AG04450 (cell line): ENCODE data around the gene CNN2. TPM values are rescaled to one million over a fixed set of nuclear protein-coding genes. Genes with fewer than 3 reads are reported as not detected.

ENCODE experiments used
- CTCF ChIA-PET: fragments of 300-600, 350-600 bp; formaldehyde crosslinking; extraction: SDS; loops from one replicate; lab custom pipeline; 2022; ENCODE audit warnings: antibody characterized with exemption, inconsistent platforms; lab: Charles Lee
- POLR2A ChIA-PET: fragments of 350-600 bp; formaldehyde crosslinking; extraction: SDS; loops from one replicate; lab custom pipeline; 2021; ENCODE audit warnings: antibody characterized with exemption, inconsistent platforms; lab: Yijun Ruan, JAX
- DNase-seq: peaks from one replicate; pipeline ENCODE4 v3.0.0-alpha.2; 2011; ENCODE audit warnings: low read depth, low spot score
- H3K27ac ChIP-seq: one replicate; pipeline ENCODE4 v1.5.1; 2012; ENCODE audit warnings: low read depth, low read length, control low read depth
- H3K27me3 ChIP-seq: one replicate; pipeline ENCODE4 v1.6.0; 2012; ENCODE audit warnings: low read length; ENCODE audit not compliant: control insufficient read depth, insufficient read depth
- H3K4me3 ChIP-seq: 2 replicates; pipeline ENCODE4 v1.5.1; 2011; ENCODE audit warnings: mild to moderate bottlenecking, low read depth, low read length, control low read depth
- H3K9me3 ChIP-seq: 2 replicates; pipeline ENCODE4 v1.5.1; 2012; ENCODE audit warnings: low read length; ENCODE audit not compliant: control insufficient read depth, insufficient read depth
- CTCF ChIP-seq: IDR thresholded peaks from 2 replicates; pipeline ENCODE4 v1.5.1; 2011; ENCODE audit warnings: low read depth, low read length, control low read depth, inconsistent platforms
- polyA plus RNA-seq: library from polyadenylated mRNA; depleted of rRNA; stranded (reverse); fragments of >200 nt; gene quantifications from 2 replicates; pipeline ENCODE4 v1.2.3, GENCODE V29; 2011

CNN2 gene
- polyA plus RNA-seq, 1 experiment = 302 TPM

DNA sequence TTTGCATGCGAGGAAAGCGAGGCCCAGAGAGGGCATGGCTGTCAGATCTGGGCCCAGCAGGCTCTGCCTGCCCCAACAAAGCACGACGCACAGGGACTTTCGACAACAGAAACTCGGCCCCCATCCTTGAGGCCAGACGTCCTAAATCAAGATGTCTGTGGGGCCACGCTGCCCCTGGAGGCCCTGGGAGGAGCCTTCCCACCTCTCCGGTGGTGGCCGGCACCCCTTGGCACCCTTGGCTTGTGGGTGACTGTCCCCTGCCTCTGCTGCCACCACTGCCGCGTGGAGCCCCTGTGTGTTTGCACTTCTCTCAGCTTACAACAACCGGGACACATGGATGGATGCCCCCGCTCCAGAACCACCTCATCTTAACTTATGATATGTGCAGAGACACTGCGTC lies 37.9 kb upstream of the CNN2 start:
- no peak for DNase-seq
- H3K9me3 ChIP-seq = peaks cover 12% of the 10 kb centered on the region; the same call in 1 of the 2 replicates
- H3K27me3 ChIP-seq = no peaks in the 10 kb centered on the region
- no peak overlapping the region for H3K27ac ChIP-seq
- ChIA-PET POLR2A (no interaction called here), CTCF (interaction anchor here (1.2 kb wide), 1 partner anchor 132 kb away, joined by 3 read pairs; no protein-coding TSS in a partner anchor)
- no peak for TF ChIP-seq CTCF
- no peak overlapping the region for H3K4me3 ChIP-seq

- no peak overlapping the region for H3K4me3 ChIP-seq
- H3K27me3 ChIP-seq = no peaks in the 10 kb centered on the region
- H3K9me3 ChIP-seq = peaks cover 8% of the 10 kb centered on the region; the same call in 1 of the 2 replicates
- CTCF ChIA-PET = interaction anchor here (1.2 kb wide), 1 partner anchor 133 kb away, joined by 3 read pairs; no protein-coding TSS in a partner anchor
- TF ChIP-seq CTCF = peak; percentile 29
- POLR2A ChIA-PET = interaction anchor here (0.7 kb wide), 1 partner anchor 617 kb away, joined by 7 read pairs; no protein-coding TSS in a partner anchor
- no peak for DNase-seq
- no peak overlapping the region for H3K27ac ChIP-seq
Observed at GRCh38 chr19:989381-990081, 36.9 kb upstream of the CNN2 start.

DNA sequence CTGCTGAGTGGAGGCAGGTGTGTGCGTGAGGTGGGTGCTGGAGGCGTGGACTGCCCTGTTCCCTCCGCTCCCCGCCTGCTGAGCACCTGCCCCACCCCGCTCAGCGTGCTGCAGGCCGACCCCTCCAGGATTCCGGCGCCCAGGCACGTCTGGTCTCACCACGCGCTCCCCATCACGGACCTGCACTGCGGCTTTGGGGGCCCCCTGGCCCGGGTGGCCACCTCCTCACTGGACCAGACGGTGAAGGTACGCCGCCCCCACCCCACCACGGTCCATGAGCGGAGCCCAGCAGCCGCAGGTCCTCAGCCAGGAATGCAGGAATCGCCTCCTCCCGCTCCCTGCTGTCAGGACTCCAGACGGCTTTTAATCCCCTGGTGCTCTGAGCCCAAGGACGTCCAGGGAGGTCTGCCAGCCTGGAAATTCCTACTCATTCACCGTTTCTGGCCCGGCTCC lies 36.3 kb upstream of the CNN2 start:
- Histone ChIP-seq H3K9me3 (peaks cover 7% of the 10 kb centered on the region; the same call in 1 of the 2 replicates), H3K4me3 (no peak overlapping the region), H3K27me3 (no peaks in the 10 kb centered on the region), H3K27ac (no peak overlapping the region)
- POLR2A ChIA-PET = no interaction called here
- TF ChIP-seq CTCF = no peak
- DNase-seq = no peak
- CTCF ChIA-PET = no interaction called here

GRCh38 chr19:990746-991145 lies 35.7 kb upstream of the CNN2 start:
- peaks cover 7% of the 10 kb centered on the region; the same call in 1 of the 2 replicates for H3K9me3 ChIP-seq
- DNase-seq = no peak
- CTCF ChIA-PET = no interaction called here
- peaks cover under 1% of the 10 kb centered on the region for H3K27me3 ChIP-seq
- TF ChIP-seq CTCF = no peak
- no peak overlapping the region for H3K4me3 ChIP-seq
- H3K27ac ChIP-seq = no peak overlapping the region
- POLR2A ChIA-PET = no interaction called here
